PC-9 (cell line): ENCODE data around the gene ANKRD6.

Source experiments
- CTCF ChIP-seq: fragments of 200-600 bp; sonication (generic); conservative IDR thresholded peaks from 2 replicates; pipeline ENCODE4 v1.6.1; 2017; ENCODE audit warnings: mixed run types, antibody characterized with exemption, mild to moderate bottlenecking, moderate library complexity
- EZH2 ChIP-seq: fragments of 200-600 bp; sonication (generic); IDR thresholded peaks from 2 replicates; pipeline ENCODE4 v1.8.0; 2017; ENCODE audit warnings: antibody characterized with exemption, low read depth

DNA sequence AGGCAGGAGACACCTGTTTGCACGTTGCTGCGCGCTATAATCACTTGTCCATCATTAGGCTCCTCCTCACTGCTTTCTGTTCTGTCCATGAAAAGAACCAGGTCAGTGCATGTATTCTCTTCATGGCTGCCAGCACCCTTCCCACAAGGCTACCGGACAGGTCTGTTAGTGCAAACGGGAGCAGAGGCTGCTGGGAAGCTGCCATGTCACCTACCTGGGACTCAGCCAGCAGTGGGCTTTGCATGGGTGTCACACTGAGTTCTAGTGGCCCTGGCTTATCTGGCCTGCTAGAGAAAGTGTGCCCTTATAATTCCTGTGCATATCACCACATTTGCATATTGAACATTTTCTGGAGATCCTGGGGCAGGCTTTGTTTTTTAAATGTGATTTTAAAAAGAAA is 180.8 kb downstream of the ANKRD6 start:
- TF ChIP-seq CTCF (no peak), EZH2 (no peak)
